Activated T-cell treated with anti-CD3 and anti-CD28 coated beads for 48 hours (primary cell): Measurements from ENCODE around the gene ODAD3.
A peak's percentile ranks its signal among the peaks of the same experiment; 100 is the strongest.
"Not testable (repeated sequence)": the region's sequence is repeated elsewhere in the genome, so short reads cannot be mapped to it uniquely, and the experiment has no call there.

Source experiments
- DNase-seq: peaks from one replicate; pipeline ENCODE4 v3.0.0-alpha.2; 2020; ENCODE audit warnings: low read depth

Gene ODAD3

DNA sequence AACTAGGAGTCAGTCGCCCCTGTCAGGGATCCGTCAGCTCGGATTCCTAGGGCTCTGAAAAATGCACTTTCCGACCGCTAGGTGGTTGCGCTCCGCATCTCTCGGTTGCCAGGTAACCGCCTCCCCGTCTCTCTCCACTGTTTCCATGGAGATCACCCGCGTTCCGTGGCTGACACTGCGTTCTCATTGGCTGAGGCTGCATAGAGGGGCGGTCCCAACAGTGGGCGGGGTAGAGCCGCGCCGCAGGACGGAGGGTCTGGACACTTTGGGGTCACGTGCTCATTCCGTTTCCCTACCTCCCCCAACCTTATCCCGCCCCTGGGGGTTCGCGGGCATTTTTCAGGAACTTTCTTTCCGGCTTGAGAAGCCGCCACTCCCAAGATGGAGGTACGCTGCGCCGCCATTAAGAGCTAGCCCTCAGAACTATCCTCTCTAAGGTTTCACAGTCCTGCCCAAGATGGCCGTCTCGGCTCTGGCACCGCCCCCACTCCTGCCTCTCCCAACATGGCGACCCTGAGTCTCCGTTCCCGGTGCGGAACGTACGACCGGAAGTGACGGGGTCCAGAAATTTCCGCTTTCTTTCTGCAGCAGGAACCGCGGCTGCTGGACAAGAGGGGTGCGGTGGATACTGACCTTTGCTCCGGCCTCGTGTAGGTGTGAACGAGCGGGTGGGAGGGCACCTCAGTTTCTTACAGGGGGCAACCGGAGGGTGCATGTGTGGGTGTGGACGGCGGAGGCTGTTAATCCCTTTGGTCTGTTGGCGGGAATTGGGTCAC is at the start of gene ODAD3, which contains the start of gene PRKCSH:
Gene ODAD3 (minus strand): TSS at position 65 of the 776 bp plus-strand sequence. CDS start 105 bp downstream, outside the sequence.
Gene PRKCSH (plus strand): TSS at position 579 of the 776 bp plus-strand sequence. CDS start 483 bp downstream, outside the sequence.
- peak; percentile 98 for DNase-seq

DNA sequence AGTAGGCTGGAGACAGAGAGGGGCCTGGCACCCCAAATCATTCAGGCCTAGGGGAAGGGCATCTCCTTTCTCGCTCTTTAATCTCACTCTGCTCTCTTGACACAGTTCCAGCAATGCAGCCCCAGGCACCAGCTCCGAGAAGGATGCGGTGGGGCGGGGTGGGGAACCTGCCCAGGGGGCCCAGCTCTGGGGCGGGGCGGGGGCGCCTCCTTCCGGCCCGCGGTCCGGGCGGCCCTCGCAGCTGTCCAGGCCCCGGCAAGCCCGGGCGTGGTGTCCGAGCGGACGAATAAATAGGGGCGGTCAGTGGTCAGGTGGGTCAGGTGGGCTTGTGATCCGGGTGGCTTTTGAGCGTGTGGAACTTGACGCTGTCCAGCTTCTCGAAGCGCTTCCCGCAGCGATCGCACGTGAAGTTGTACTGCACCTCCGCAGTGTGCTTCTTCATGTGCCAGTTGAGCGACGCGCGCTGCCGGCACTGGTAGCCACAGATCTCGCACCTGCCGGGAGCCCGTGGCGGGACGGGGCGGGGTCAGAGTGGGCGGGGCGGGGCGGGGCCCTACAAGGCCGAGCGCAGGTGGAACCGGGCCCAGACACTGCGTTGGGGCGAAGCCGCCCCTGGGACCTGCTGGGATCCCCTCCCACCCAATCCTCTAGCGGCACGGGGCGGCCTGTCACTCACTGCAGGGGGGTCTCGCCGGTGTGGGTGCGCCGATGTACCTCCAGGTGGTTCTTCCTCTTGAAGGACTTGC is 48.6 kb upstream of the ODAD3 start:
- DNase-seq = no peak

DNA sequence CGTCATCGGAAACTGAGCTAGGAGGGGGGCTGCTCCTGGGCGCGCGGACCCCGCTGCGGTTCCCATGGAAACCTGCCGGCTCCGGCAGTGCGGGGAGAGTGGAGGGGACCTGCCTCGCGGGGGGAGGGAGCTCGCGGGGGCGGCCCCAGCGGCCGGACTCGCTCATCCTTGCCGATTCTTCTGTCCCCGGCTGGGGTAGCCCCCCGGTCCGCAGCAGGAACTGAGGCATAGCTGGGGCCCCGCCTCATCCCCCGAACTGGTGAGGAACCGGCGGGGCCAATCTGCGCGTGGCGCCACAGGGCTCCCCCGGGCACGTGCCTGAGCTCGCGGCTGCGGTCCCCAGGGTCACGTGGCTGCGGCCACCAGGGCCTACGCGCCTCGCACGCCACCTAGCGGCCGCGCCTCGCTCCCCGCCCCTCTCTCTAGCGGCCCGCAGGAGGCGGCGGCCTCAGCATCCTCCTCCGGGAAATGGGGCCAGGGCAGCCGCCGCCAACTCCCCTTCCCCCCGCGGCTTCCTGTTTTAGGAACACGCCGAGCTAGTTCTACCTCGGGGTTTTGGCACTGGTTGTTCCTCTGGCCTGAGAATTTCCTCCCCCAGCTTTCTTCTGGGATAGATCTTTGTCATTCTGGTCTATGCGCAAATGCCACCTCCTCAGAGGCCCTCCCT is 47.6 kb upstream of the ODAD3 start:
- DNase-seq = peak; percentile 92

DNA sequence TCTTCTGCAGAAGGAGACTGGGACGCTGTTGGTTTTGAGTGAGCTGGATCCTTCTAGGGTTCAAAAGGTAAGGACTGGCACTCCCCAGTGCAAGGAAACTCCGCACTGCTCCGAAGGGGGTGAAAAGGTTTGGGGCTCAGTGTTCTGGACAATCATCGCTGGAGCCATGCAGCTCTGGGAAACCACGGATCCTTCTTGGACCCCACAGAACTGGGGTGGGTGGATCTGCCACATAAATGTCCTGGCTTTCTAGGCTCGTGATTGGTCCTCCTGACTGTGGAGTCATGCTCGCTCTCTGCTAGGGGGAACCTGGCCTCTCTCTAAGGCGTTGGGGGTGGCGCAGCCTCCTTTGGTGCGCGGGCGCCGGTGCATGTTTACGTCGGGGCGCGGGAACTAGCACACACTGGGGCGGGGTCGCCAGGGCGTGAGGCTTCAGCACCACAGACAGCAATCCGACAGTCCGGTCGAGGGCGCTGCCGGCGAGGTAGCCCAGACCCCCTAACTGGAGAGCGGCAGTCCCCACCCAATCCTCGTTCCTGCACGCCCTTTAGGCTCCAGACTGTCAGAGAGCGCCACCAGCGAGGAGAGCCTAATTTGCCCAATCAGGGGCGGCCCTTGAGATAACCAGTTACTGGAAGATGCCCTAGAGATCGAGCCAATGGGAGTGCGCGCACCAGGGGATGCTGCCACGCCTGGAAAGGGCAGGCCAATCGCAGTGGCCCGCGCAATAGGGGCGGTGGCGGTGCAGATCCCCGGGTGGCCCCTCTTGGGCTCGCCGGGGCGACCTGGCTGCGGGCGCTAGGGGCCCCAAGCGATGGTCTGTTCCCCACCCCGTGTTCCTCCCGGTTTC is 46.8 kb upstream of the ODAD3 start:
- DNase-seq = peak; percentile 83

DNA sequence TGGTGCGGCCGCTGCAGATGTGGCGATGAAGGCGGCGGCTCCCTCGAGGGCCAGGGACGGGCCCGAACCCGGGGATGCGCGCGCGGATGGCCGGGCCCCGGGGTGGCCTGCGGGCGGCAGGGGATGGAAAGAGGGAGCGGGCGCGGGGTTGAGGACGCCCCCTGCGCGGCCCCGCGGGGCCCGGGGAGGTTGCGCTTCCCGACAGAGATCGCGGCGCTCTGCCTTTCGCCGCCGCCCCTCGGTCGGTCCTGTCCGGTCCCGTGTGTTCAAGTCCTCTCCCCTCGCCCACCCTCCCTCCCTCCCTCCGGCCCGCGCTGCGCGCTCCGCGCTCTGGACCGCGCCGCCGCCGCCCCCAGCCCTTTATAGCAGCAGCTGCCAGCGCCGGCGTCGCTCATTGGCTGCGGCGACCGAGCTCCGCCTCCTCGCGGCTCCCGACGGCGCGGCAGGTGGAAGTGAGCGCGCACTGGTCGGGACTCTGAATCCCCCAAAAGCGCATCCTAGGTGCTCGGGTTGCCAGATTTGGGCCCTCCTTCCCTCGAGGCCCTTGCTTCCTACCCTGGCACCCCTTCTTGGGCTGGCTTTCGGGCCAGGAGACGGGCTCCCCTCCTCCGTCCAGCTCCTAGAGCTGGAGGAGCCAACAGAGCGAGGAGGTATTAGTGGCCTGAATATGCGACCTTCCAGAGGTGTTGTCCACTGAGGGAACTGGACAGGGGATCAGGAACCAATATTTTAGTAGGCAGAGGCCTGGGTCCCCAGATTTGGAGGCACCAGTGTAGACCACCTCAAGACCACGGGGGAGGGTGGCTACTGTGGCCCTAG is 46.0 kb upstream of the ODAD3 start, which contains the start of gene ELAVL3:
Gene ELAVL3 (minus strand): TSS at position 332 of the 819 bp plus-strand sequence. CDS start 438 bp downstream, outside the sequence.
- DNase-seq = no peak

DNA sequence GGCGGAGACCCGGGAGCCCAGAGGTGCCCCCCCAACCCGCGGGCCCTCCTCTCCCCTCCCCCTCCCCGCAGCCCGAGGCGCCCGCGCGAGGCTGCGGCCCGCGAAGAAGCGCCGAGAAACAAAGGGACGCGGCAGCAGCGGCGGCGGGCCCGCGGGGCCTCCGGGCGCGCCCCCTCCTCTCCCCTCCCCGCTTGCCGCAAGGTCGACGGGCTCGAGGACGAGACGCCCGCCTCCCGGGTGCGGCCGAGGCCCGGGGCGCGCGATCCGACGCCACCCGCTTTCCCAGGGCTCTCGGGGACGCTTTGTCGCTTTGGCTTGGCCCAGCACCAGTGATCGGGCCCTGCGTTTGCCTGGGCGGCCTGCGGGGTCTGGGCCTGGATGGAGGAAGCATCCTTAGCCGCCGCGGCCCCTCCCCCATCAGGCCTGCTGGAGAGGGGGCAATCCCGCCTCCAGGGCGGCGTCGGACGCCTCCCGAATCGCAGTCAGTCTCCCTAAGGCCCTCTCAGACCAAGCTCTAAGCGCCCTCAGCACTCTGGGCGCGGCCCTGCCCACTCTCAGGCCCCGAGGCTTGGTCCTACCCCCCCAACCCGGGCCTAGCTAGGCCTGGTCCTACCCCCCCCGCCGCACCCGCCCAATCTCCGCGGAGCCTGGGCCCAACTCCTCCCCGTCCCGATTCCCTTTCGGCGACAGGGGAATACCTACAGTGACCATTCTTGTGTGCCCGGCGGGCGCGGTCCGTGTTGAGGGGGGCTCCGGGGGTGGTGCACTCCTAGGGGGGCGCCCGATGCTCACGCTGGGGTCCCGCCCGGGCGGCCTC is 45.2 kb upstream of the ODAD3 start:
- no peak for DNase-seq

DNA sequence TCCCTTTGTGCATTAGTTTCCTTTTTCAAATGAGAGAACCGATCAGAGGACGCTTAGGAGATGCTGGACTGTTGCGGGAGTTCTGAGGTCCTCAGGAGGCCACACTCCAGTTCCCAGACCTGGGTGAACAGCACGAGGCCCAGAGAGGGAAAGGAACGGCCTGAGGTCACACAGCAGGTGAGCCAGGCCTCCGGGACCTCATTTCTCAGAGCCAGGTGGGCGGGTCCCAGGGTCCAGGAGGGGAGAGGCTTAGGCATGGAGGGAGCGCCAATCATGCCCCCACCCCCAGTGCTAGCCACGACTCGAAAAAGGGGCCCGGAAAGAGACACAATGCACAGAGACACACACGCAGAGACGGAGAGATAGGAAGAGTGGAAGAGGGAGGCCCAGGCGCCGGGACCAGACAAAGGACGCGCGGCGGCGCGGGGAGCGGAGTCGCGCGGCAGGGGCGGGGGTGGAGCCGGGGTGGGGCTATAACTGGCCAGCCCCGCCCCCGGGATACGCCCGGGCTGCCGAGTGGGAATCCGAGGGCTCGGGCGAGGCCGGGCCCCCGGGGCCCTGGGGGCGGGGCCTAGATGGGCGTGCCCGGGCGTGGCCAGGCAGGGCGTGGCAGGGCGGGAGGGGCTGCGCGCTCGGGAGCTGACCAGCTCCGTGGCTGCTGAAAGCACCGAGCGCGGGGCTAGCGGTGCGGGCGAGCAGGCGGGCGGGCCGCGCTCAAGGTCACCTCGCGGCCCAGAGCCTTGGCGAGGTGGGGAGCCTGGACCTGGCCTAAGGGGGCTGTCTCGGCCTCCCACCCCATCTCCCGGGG is 44.4 kb upstream of the ODAD3 start:
- peak; percentile 52 for DNase-seq

DNA sequence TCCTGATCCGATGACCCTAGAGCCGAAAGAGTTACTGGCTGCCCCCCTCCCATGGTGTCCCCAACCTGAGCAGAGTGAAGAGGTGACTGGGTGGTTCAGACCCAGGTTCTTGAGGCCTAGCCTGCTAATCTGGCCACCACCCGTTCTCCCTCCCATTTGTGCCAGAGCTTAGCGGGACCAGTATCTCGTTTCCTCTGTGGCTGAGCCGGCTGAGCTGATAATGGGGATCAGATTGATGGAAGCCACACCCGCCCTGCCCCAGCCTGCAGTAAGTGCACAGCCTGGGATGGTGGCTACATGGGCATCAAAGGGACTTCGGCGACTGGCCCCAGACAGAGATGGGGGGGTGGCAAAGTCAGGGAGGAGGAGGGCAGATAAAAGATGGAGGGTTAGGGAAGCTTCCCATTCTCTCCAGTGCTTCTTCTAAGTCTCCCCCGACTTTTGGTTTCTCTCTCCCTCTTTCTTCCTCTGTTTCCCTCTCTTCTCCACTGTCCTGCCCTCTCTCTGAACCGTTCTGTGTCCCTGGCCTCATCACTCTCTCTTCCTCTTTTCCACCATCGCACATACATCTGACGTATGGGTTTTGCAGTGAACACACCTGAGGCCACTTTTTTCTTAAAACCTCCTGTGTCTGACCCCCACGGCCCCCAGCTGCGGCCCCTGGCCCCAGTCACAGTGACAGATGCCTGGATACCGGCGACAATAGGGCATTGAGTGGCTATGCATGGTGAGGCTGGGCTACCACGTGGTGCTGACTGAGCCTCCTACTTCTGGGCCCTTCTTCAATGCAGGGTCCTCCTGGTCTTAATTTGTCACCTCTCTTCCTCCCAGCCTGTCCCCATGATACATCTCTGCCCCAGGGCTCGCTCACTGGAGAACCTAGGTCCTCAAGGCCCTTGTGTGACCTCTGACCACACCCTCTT is 43.5 kb upstream of the ODAD3 start:
- DNase-seq = no peak

DNA sequence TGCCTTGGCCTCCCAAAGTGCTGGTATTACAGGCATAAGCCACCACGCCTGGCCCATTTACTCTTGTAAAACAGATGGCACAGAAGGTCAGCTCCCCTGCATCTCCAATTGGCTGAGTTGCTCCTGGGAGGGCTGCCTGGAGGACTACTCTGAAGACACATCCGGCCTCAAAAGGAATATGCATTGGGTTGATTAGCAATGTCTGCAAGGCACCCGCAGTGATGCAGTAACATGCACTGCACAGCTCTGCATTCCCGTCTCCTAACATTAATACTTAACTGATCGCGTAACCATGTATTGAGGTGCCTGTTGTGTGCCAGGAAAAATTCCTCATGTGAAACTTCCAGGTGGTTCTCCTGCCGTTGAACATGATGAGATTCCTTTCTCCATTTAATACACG is 40.9 kb upstream of the ODAD3 start:
- no peak for DNase-seq

DNA sequence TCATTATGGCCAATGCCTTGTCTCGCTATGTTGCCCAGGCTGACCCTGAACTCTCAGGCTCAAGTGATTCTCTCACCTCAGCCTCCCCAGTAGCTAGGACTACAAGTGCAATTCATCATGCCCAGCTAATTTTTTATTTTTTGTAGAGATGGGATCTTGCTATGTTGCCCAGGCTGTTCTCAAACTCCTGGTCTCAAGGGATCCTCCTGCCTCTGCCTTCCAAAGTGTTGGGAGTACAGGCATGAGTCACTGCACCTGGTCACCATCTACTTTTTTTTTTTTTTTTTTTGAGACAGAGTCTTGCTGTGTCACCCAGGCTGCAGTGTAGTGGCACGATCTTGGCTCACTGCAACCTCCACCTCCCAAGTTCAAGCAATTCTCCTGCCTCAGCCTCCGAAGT is 40.4 kb upstream of the ODAD3 start:
- not testable (repeated sequence) for DNase-seq

DNA sequence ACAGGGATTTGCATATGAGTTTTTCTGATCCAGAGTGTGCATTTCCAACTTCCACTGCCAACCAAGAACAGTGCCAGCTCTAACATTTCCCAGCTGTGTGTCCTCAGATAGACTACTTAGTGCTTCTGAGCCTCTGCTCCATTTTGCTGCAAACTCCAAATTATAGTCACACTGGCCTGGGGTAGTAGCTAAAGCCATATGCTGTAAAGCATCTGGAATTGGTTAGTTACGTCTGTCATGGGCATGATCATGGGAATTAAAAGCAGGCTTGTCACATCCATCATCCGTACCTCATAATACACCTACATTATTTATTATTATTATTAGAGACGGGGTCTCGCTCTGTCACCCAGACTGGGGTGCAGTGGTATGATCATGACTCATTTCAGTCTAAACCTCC is 38.8 kb upstream of the ODAD3 start:
- no peak for DNase-seq

DNA sequence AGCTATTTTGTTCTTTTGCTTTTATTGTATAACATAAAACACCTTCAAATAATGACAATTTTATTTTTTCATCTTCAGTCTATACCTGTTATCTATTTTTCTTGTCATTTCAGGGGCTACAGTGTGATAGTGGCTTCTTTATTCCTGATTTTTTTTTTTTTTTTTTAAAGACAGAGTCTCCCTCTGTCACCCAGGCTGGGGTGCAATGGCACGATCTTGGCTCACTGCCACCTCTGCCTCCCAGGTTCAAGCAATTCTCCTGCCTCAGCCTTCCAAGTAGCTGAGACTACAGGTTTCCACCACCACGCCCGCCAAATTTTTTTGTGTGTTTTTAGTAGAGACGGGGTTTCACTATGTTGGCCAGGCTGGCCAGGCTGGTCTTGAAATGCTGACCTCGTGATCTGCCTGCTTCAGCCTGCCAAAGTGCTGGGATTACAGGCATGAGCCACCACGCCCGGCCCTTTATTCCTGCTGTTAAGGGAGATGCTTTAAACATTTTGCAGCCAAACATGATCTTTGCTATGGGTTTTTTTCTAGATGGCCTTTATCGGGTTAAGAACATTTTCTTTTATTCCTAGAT is 33.4 kb upstream of the ODAD3 start:
- DNase-seq = not testable (repeated sequence)

DNA sequence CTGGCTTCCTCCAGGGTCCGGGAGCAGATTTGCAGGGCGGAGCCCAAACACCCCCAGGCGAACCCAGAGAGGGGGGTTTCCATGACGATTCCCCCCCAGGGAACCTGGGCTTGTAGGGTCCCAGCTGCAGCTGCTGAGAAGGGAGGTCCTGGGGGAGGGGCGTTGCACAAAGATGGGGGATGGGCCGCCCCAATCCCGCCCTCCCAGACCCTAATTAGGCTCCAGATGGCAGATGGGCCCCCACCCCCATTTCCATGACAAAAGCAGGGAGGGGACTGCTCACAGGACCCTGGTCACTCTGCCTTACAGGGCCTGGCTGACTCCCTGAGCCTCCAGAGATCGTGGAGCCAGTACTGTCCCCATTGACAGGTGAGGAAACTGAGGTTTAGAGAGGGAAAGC is 30.7 kb upstream of the ODAD3 start:
- no peak for DNase-seq

DNA sequence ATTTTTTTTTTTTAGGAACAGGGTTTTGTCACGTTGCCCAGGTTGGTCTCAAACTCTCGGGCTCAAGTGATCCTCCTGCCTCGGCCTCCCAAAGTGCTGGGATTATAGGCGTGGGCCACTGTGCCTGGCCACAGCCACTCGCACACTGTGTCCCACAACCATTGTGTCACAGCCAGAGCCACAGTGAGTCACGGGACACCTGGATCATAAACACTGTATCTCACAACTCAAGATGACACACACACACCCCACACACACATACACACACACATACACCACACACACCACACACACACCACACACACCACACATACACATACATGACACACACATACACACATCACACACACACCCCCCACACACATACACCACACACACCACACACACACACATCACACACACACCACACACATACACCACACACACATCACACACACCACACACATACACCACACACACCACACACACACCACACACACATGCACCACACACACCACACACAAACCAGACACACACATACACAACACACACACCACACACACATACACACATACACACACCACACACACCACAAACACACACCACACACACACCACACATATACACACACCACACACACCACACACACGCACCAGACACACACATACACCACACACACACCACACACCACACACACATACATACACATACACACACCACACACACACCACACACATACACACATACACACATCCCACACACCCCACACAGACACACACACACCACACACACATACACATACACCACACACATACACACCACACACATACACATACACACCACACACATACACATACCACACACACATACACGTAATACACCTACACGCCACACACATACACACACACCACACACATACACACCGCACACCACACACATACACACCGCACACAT is 29.7 kb upstream of the ODAD3 start:
- DNase-seq = no peak

DNA sequence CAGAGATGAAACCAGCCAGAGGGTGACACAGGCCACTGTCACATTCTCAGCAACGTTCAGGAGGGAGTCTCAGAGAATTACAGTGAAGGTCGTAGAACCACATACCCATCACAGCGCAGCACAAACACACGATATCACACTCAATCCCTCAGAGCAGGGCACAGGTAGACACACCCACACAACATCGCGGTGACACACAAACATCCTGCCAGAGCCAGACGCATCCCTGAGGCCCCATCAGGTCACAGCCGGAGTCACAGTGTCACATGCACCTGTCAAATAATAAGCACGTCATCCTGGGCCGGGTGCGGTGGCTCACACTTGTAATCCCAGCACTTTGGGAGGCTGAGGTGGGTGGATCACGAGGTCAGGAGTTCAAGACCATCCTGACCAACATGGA is 28.5 kb upstream of the ODAD3 start:
- DNase-seq = no peak

DNA sequence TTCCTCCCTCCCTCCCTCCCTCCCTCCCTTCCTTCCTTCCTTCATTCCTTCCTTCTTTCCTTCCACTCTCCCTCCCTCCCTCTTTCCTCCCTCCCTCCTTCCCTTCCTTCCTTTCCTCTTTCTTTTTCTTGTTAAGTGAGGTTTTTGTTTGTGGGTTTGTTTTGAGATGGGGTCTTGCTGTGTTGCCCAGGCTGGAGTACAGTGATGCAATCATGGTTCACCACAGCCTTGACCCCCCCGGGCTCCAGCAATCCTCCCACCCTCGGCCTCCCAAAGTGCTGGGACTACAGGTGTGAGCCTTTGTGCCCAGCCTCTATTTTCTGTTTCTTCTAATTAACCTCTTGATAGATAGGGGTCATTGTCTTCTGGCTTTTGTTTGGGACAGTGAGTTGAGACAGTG is 26.5 kb upstream of the ODAD3 start:
- no peak for DNase-seq
